ENCODE results near the gene KLHL29.

DNA sequence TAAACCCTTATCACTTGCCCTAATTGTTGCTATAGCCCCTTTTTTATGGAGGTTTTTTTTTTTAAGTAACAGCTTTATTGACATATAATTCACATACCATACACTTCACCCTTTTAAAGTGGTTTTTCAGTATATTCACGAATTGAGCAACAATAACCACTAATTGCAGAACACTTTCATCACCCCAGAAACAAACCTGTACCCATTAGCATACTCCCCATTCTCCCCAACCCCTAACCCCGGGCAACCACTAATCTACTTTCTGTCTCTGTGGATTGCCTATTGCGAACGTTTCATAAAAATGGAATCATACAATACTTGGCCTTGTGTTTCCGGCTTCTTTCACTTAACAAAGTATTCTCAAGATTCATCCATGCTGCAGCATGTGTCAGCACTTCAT lies 328.4 kb downstream of the KLHL29 start:
- TF ChIP-seq CTCF (IDR thresholded peaks at IDR 0.05; ENCODE audit: borderline replicate concordance, extremely low read depth, low read length, poor library complexity, severe bottlenecking) (no peak), EZH2 (IDR thresholded peaks at IDR 0.05; ENCODE audit: borderline replicate concordance, low read depth, low read length, severe bottlenecking) (no peak)

Data from DND-41 (cell line).